Skeletal muscle tissue (tissue), 4 donors: ENCODE measurements around the gene APRT. TPM values are rescaled to one million over a fixed set of nuclear protein-coding genes. Genes with fewer than 3 reads are reported as not detected.

ENCODE experiments used
- H3K27ac ChIP-seq: one replicate; pipeline ENCODE4 v1.7.0; 2013; ENCODE audit warnings: mild to moderate bottlenecking, low read depth, low read length, inconsistent platforms
- H3K27me3 ChIP-seq, 3 donors: one replicate each; pipeline ENCODE4 v1.7.0; 2013; ENCODE audit warnings: low read length in 3 of 3; ENCODE audit not compliant: control insufficient read depth in 3 of 3, insufficient read depth in 3 of 3
- H3K36me3 ChIP-seq, 3 donors: one replicate each; pipeline ENCODE4 v1.7.0; 2013; ENCODE audit warnings: low read length in 3 of 3; ENCODE audit not compliant: control insufficient read depth in 3 of 3, insufficient read depth in 3 of 3
- H3K4me1 ChIP-seq, 3 donors: one replicate each; pipeline ENCODE4 v1.7.0; 2013; ENCODE audit warnings: low read length in 3 of 3, mild to moderate bottlenecking in 3 of 3; ENCODE audit not compliant: control insufficient read depth in 3 of 3, insufficient read depth in 3 of 3
- H3K4me3 ChIP-seq, 3 donors: one replicate each; pipeline ENCODE4 v1.7.0; 2013; ENCODE audit warnings: low read length in 3 of 3
- H3K9ac ChIP-seq, 3 donors: one replicate each; pipeline ENCODE4 v1.7.0; 2013; ENCODE audit warnings: low read length in 3 of 3, mild to moderate bottlenecking in 3 of 3, moderate library complexity in 2 of 3, low read depth in 1 of 3
- H3K9me3 ChIP-seq, 3 donors: one replicate each; pipeline ENCODE4 v1.7.0; 2013; ENCODE audit warnings: low read length in 3 of 3; ENCODE audit not compliant: control insufficient read depth in 3 of 3
- total RNA-seq: library from RNA; depleted of rRNA; stranded (reverse); fragments of >200 nt; gene quantifications from one replicate; pipeline ENCODE4 v1.2.3, GENCODE V29; 2014
- donor health status: Osteomylitis.

Gene APRT
- total RNA-seq, 1 donor from 2014 or later, result 41.8 TPM

- no peaks in the 10 kb centered on the region for H3K27me3 ChIP-seq
- no peaks in the 10 kb centered on the region for H3K9me3 ChIP-seq
- no peak overlapping the region for H3K9ac ChIP-seq
- no peak overlapping the region for H3K27ac ChIP-seq
- no peak overlapping the region for H3K4me3 ChIP-seq
- no peaks in the 10 kb centered on the region for H3K4me1 ChIP-seq
- peaks cover 20 to 30% (median 20%) of the 10 kb centered on the region in 3 donors for H3K36me3 ChIP-seq
Observed at GRCh38 chr16:88835818-88836217, 24.1 kb upstream of the APRT start.

DNA sequence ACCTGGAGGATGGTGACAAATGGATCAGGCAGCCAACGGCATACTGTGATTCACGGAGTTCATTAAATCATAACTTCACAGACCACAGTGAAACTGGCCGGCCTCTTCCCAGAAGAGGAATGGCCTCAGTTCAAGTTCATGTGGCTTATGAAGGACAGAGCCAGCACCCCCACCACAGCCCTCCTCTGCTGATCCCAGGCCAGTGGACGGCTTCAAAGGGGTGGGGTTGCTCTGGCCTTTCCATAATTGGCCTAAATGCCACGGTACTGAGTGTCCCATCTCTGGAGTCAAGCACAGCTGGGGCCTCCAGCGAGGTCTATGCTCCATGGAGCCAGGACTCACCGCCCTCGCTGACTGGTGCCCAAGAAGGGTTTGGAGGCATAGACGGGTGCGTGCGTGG is 23.7 kb upstream of the APRT start:
- Histone ChIP-seq H3K27me3 (no peaks in the 10 kb centered on the region), H3K36me3 (peaks cover 17 to 28% (median 19%) of the 10 kb centered on the region in 3 donors), H3K9me3 (no peaks in the 10 kb centered on the region), H3K27ac (no peak overlapping the region), H3K9ac (no peak overlapping the region), H3K4me1 (no peaks in the 10 kb centered on the region), H3K4me3 (no peak overlapping the region)

DNA sequence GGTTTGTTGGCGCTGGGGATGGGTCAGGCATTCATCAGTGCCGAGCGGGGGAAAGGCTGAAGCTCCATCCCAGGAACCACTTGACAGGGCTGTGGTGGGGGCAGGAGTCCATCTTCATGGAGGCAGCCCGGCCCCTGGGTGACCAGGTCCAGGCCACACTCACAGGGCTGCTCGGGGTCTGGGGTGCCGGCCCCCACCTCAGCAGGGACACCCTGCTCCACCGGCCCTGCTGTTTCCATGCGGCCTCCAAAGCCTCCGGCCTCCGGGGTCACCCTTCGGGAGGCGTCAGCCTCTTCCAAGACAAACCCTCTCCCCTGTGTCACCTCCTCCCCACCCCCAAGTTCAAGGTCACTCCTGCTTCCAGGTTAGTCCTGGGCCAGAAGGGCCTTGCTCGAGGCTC is 22.9 kb upstream of the APRT start:
- Histone ChIP-seq H3K9me3 (no peaks in the 10 kb centered on the region), H3K27ac (no peak overlapping the region), H3K36me3 (peaks cover 12 to 22% (median 14%) of the 10 kb centered on the region in 3 donors), H3K27me3 (no peaks in the 10 kb centered on the region), H3K4me3 (no peak overlapping the region), H3K9ac (no peak overlapping the region), H3K4me1 (no peaks in the 10 kb centered on the region)

DNA sequence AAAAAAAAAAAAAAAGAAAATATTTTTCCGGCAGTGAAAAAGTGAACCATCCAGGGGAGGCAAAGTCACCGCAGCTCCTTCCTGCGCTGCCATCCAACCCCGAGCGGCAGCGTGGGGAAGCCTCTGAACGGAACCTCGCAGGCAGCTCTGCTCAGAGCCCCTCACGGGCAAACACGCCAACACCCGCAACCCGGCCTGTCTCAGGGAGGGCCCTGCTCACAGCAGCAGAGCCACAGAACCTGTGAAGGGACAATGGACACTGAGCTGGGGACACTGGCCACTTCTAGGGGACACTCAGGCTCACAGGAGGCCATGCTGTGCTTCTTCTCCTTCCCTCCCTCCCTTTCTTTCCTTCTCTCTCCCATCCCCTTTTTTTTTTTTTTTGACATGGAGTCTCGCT is 21.4 kb upstream of the APRT start:
- H3K27me3 ChIP-seq, result no peaks in the 10 kb centered on the region
- H3K27ac ChIP-seq, result no peak overlapping the region
- no peak overlapping the region for H3K4me3 ChIP-seq
- no peaks in the 10 kb centered on the region for H3K9me3 ChIP-seq
- H3K4me1 ChIP-seq, result no peaks in the 10 kb centered on the region
- H3K9ac ChIP-seq, result no peak overlapping the region
- H3K36me3 ChIP-seq, result peaks cover 6 to 13% (median 11%) of the 10 kb centered on the region in 3 donors

DNA sequence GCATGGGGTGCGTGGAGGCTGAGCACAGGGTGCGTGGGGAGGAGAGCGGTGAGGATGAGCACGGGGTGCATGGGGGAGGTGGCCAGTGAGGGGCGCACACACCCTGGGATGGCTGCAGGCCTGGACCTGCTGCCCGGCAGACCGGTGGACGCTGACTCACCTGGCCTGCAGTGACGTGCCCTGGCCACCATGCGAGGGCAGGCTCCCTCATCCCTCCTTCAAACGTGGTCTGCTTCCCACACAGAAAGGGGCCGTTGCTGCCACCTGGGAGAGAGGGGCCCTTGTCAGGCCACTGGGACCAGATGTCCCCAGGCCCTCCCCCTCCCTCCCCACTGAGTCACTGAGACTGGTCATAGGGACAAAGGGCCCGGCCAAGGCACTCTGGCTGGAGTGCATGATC is 20.1 kb upstream of the APRT start:
- Histone ChIP-seq H3K27me3 (no peaks in the 10 kb centered on the region), H3K9ac (no peak overlapping the region), H3K36me3 (peaks cover 7 to 13% (median 11%) of the 10 kb centered on the region in 3 donors), H3K4me1 (no peaks in the 10 kb centered on the region), H3K27ac (no peak overlapping the region), H3K4me3 (no peak overlapping the region), H3K9me3 (no peaks in the 10 kb centered on the region)

DNA sequence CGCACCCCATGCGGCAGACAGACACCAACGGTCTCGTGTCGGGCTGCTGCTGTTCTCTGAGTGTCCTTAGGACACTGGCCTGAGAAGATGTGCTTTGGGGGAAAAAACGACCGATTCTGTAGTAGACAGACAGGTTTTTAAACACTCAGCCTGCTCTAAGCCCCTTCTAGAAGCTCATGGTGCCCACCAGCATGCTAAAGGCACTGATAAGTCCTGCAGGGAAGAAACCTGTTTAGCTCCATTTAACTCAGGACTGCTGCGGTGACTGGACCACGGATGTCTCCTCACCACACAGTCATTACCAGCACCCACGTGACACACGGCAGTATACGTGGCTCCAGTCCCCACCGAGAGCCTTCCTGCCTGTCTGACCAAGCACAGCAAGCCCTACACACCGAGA is 19.1 kb upstream of the APRT start:
- Histone ChIP-seq H3K4me3 (no peak overlapping the region), H3K4me1 (no peaks in the 10 kb centered on the region), H3K9ac (no peak overlapping the region), H3K9me3 (no peaks in the 10 kb centered on the region), H3K27ac (no peak overlapping the region), H3K36me3 (peaks cover 8 to 11% (median 10%) of the 10 kb centered on the region in 3 donors), H3K27me3 (no peaks in the 10 kb centered on the region)

DNA sequence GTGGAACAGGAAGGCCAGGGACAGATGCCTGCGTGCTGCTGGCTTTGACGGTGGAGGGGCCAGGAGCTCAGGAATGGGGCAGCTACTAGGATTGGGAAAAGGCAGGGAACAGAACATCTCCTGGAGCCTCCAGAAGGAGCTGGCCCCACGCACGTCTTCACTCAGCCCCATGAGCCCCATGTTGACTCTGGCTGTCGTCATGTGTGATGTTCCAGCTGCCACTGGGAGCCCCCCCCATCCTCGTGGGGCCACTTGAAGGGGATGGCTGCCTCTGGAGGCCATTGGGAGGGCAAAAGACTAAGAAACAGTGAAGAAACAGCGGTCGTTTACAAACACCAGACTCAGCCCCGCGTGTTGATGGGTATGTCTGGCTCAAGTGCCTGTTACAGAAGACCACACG is 18.5 kb upstream of the APRT start:
- H3K4me1 ChIP-seq, result no peaks in the 10 kb centered on the region
- no peaks in the 10 kb centered on the region for H3K9me3 ChIP-seq
- no peaks in the 10 kb centered on the region for H3K27me3 ChIP-seq
- H3K27ac ChIP-seq, result no peak overlapping the region
- no peak overlapping the region for H3K9ac ChIP-seq
- H3K36me3 ChIP-seq, result peaks cover 4 to 10% (median 8%) of the 10 kb centered on the region in 3 donors
- H3K4me3 ChIP-seq, result no peak overlapping the region

- no peak overlapping the region for H3K9ac ChIP-seq
- no peak overlapping the region for H3K4me3 ChIP-seq
- H3K36me3 ChIP-seq, result peaks cover 0 to 8% (median 3%) of the 10 kb centered on the region in 3 donors
- H3K27me3 ChIP-seq, result no peaks in the 10 kb centered on the region
- H3K9me3 ChIP-seq, result no peaks in the 10 kb centered on the region
- H3K4me1 ChIP-seq, result no peaks in the 10 kb centered on the region
- no peak overlapping the region for H3K27ac ChIP-seq
Observed at GRCh38 chr16:88828711-88829110, 17.0 kb upstream of the APRT start.

GRCh38 chr16:88827727-88828126 is 16.0 kb upstream of the APRT start:
- Histone ChIP-seq H3K4me1 (no peaks in the 10 kb centered on the region), H3K36me3 (peaks cover 0 to 10% (median 3%) of the 10 kb centered on the region in 3 donors), H3K27ac (no peak overlapping the region), H3K9me3 (no peaks in the 10 kb centered on the region), H3K9ac (no peak overlapping the region), H3K4me3 (no peak overlapping the region), H3K27me3 (no peaks in the 10 kb centered on the region)

DNA sequence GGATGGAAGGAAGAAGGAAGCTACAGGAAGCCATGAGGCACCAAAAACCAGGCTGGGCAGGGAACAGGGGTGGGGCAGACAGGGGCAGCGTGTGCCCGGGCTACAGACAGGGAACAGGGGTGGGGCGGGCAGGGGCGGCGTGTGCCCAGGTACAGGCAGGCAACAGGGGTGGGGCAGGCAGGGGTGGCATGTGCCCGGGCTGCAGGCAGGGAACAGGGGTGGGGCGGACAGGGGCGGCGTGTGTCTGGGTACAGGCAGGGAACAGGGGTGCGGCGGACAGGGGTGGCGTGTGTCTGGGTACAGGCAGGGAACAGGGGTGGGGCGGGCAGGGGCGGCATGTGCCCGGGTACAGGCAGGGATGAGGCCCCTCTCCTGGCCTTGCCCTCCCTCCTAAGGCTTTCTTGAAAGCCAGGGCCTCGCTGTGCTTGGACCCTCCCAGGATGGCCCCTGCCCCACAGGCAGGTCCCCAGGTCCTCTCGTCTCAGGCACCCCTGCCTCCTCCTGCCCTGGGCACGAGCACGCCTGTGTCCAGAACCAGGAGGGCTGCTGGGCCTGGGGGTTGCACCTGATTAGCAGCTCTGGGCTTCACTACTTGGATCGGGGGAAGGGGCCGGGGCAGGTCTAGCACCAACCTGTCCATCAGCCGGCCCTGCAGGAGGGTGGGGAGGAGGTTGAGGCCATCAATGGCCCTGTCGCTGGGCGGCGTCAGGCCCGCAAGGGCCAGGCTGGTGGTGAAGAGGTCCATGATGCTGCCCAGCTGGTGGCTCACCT is 14.5 kb upstream of the APRT start:
- Histone ChIP-seq H3K9ac (no peak overlapping the region), H3K9me3 (no peaks in the 10 kb centered on the region), H3K27ac (no peak overlapping the region), H3K4me3 (no peak overlapping the region), H3K4me1 (no peaks in the 10 kb centered on the region), H3K27me3 (no peaks in the 10 kb centered on the region), H3K36me3 (peaks cover 4 to 16% (median 7%) of the 10 kb centered on the region in 3 donors)
